AML-193 (cell line): Measurements from ENCODE around the gene CS.
"Not testable (repeated sequence)": the region's sequence is repeated elsewhere in the genome, so short reads cannot be mapped to it uniquely, and the experiment has no call there.

Source experiments
- DNase-seq, 2 experiments: peaks; one replicate each; lab custom pipeline; 2025; lab: John Stamatoyannopoulos, UW

CS gene

DNA sequence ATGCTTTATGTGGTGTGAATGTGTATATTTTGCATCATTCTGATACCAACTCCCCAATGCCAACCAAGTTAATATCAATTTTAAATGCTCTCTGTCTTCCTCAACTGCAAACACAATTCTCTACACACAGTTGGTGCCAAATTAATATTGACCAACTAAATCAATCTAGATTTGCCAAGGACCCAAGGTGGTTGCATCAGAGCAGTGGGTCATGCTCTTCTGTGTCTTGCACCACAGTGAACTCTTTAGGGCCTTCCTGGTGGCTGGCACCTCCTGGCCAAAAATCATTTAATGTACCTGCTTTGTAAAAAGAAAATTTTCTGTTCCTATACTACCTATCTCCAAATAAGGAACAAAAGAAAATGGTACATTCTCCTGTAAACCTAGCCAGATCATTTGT lies 19.3 kb downstream of the CS start:
- no peak for DNase-seq

GRCh38 chr12:56278905-56279304 lies 21.2 kb downstream of the CS start:
- no peak for DNase-seq

GRCh38 chr12:56274299-56274698 lies 25.8 kb downstream of the CS start:
- no peak for DNase-seq

DNA sequence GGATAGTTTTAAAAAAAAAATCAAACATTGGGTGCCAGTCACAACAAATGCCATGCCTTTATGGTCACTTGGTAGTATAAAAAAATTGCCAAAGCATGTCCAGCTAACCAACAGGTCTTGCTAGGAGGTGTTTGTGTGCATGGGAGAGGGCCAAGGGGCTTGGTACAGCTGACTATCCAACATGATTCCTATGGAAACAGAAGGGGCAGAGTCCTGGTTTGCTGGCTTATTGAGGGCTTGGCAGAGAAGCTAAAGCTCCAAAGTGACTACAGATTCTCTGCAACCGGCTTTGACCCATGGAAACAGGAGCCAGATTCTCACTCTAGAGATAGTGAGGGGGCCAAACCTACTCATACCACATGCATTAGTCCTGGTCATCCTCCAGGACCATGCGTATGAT lies 27.7 kb downstream of the CS start:
- not testable (repeated sequence) for DNase-seq

DNA sequence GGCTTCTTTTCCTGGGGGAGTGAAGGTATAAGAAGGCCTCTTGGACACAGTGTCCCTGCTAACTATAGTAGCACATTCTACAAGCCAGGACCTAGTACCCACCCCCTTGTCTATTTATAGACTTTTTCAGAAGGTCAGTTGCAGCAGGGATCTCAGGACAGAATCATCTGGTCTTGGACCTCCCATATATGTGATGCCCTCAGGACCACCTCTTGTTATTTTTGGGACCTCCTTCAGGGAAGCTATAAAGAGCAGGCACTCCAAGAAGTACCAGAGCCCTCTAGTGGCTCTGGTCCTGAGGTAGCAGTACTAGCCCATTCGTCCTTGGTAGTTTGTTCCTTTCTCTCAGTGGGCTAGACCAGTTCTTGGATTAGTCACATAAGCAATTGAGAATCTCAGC lies 29.1 kb downstream of the CS start:
- DNase-seq, result peak; percentile 13 to 31

- DNase-seq, result no peak
Observed at GRCh38 chr12:56267443-56268071, 32.6 kb downstream of the CS start.

- peak; percentile 72 to 84 for DNase-seq
Observed at GRCh38 chr12:56266693-56267442, 33.3 kb downstream of the CS start, which contains the start of gene COQ10A. TSS of gene COQ10A (plus strand) at chr12:56266942. CDS start at chr12:56267119, 177 bp downstream.

GRCh38 chr12:56266068-56266692 lies 34.0 kb downstream of the CS start:
- DNase-seq, result not testable (repeated sequence)

- DNase-seq, result not testable (repeated sequence)
Observed at GRCh38 chr12:56262955-56263354, 37.2 kb downstream of the CS start.

DNA sequence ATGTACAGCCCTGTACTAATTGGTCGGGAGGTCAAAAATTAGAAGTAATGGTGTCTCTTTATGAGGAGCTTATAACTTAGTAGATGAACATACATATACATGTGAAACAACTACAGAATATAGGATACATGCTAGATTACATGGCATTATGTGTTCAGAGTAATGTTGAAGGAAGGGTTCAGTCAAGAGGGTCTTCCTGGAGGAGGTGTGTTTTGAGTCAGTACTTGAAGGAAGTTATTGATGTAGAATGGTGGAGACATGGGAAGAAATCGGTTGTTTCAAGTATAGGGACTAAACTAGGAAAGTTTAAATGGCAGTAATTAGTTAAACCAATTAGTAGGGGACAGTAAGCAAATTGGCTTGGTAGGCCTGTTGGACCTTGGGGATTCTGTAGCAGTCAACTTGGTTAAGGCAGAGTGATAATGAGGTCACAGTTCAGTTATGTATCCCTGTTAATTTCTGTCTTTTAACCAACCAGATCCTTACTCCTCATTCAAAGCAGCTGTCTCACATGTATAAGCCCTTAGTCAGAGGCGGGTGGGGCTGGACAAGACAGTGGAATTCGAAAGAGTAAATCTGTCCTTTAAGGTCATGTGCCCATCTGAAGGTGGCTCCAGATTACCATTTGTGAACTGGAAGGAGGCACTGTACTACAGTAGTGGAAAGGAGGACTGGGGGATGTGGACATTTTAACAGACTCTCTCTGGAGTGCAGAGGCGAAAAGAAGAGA lies 38.5 kb downstream of the CS start:
- no peak for DNase-seq

- no peak for DNase-seq
Observed at GRCh38 chr12:56260921-56261320, 39.2 kb downstream of the CS start.

GRCh38 chr12:56260380-56260779 lies 39.8 kb downstream of the CS start:
- DNase-seq, result no peak

DNA sequence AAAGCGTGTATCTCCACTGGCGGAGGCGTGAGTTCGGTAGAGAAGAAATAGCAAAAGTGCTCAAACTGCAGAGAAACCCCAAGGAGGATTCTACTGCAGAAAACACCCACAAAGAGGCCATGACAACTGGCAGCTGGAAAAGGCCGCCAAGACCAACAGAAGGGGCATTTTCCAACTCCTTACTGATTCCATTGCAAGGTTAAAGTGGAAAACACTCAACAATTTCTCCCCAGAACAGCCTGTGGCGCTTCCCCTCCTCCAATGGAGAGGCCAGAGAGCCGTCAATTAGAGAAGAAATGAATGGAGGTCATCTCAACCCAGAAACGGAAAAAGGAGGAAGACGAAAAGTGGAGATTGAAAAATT lies 41.3 kb downstream of the CS start:
- peak in 1 of 2 experiments; percentile 19 for DNase-seq

- peak; percentile 55 to 61 for DNase-seq
Observed at GRCh38 chr12:56258068-56258819, 41.9 kb downstream of the CS start, which contains the start of gene ANKRD52. TSS of gene ANKRD52 (minus strand) at chr12:56258384. CDS start at chr12:56258269, 115 bp downstream.

DNA sequence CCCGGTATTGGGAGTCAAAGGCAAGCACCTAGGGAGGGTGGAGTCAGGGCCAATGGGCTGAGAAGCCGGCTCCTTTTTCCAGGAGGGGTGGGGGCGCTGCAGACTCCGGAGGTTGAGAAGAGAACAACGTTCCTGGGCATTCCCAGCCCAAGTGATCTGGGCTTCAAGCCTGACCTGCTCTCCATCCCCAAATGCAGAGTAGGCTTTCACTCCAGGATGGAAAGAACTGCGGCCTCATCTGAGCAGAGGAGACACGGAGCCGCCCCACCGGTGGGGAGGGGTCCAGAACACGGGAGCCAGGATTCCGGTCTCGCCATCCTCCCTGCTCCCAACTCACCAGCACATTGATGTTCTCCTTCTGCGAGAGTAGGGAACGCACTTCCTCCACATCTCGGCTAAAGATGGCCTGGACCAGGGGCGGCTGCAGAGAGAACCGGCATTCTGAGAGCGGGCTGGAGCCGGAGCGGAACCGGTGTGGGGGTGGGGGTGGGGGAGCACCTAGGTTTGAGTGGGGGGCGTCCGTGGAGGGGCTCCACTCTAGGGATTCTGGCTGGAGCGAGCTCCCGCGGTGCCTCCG lies 42.6 kb downstream of the CS start:
- no peak for DNase-seq

- no peak for DNase-seq
Observed at GRCh38 chr12:56257071-56257470, 43.1 kb downstream of the CS start.

- no peak for DNase-seq
Observed at GRCh38 chr12:56256326-56256960, 43.7 kb downstream of the CS start.

DNA sequence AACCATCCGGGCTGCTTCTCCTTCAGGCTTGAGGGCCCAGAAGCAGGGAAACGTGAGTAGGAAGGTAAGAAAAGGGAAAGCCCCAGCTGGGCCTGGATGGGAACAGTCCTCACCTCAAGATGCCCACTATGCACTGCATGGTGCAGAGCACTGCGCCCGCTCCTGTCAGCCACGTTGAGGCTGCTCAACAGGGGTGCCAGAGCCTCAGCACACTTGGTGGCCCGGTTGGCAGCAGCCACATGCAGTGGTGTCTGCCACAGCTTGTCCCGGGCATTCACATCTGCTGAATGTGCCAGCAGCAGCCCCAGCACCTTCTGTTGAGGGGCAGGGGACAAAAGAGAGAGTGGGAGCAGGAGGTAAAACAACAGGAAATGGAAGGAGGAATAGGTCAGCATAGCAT lies 44.5 kb downstream of the CS start:
- DNase-seq, result no peak

DNA sequence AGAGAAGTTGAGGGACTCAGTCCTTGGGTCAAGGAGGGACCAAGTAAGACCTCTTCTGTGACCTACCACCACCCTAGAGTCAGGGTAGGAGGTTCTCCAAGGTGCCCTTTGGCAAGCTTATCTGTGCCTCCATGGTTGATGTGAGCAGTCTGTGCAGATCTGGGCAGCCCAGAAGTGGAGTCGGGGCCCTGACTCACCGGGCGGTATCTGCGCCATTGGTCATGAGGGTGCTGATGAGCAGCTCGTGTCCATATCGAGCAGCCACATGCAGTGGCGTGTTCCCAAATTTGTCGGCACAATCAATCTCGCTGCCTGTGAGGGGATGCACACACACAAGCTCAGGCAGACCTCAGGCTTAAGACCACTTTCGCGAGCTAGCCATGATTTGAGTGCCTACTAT lies 47.0 kb downstream of the CS start:
- DNase-seq, result no peak

GRCh38 chr12:56252649-56253048 lies 47.5 kb downstream of the CS start:
- no peak for DNase-seq

DNA sequence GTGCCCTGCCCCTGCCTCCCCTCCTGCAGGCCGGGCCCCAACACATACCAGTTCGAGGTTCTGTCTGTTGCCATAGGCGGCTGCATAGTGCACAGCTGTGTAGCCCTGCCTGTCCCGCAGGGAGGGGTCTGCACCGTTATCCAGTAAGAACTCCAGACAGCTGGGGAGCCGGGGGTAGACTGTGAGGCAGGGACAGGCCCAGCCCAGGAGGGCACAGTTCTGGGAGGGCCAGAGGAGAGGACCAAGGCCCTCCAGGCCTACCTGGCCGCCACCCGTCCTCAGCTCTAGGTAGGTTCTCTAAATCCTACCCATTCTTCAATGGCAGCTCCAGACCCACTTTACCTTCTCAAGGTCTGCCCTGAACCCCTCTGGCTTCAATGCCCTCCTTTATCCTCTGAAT lies 51.4 kb downstream of the CS start:
- DNase-seq, result no peak
